Stromal cell of bone marrow (primary cell): Measurements from ENCODE around the gene ADCY10.
"Not testable (repeated sequence)": the region's sequence is repeated elsewhere in the genome, so short reads cannot be mapped to it uniquely, and the experiment has no call there.

Source experiments
- DNase-seq: peaks from one replicate; pipeline ENCODE4 v3.0.0-alpha.2; 2012; ENCODE audit warnings: low read depth

Gene ADCY10

GRCh38 chr1:167812972-167813371 lies 101.0 kb downstream of the ADCY10 start:
- no peak for DNase-seq

GRCh38 chr1:167808690-167809089 lies 105.2 kb downstream of the ADCY10 start:
- no peak for DNase-seq

- peak; percentile 71 for DNase-seq
Measured at GRCh38 chr1:167808104-167808503, 105.8 kb downstream of the ADCY10 start.

- DNase-seq, result not testable (repeated sequence)
Measured at GRCh38 chr1:167806676-167807075, 107.3 kb downstream of the ADCY10 start.

- not testable (repeated sequence) for DNase-seq
Measured at GRCh38 chr1:167806235-167806634, 107.7 kb downstream of the ADCY10 start.

- DNase-seq, result no peak
Measured at GRCh38 chr1:167805041-167805556, 108.8 kb downstream of the ADCY10 start.

- peak; percentile 88 for DNase-seq
Measured at GRCh38 chr1:167803358-167804207, 110.4 kb downstream of the ADCY10 start.

GRCh38 chr1:167802235-167802634 lies 111.7 kb downstream of the ADCY10 start:
- DNase-seq, result no peak

- no peak for DNase-seq
Measured at GRCh38 chr1:167800251-167800650, 113.7 kb downstream of the ADCY10 start.

GRCh38 chr1:167799747-167800146 lies 114.2 kb downstream of the ADCY10 start:
- no peak for DNase-seq

- DNase-seq, result no peak
Measured at GRCh38 chr1:167798952-167799351, 115.0 kb downstream of the ADCY10 start.

GRCh38 chr1:167797015-167797414 lies 116.9 kb downstream of the ADCY10 start:
- peak; percentile 99 for DNase-seq

GRCh38 chr1:167795810-167796740 lies 117.9 kb downstream of the ADCY10 start:
- DNase-seq, result no peak

- no peak for DNase-seq
Measured at GRCh38 chr1:167794043-167794442, 119.9 kb downstream of the ADCY10 start.

- no peak for DNase-seq
Measured at GRCh38 chr1:167792188-167792565, 121.8 kb downstream of the ADCY10 start.

GRCh38 chr1:167791281-167792187 lies 122.4 kb downstream of the ADCY10 start:
- DNase-seq, result peak; percentile 85

GRCh38 chr1:167790117-167790516 lies 123.8 kb downstream of the ADCY10 start:
- DNase-seq, result no peak

- no peak for DNase-seq
Measured at GRCh38 chr1:167789501-167789900, 124.4 kb downstream of the ADCY10 start.

- DNase-seq, result no peak
Measured at GRCh38 chr1:167786502-167786901, 127.4 kb downstream of the ADCY10 start.

- DNase-seq, result no peak
Measured at GRCh38 chr1:167784876-167785550, 128.9 kb downstream of the ADCY10 start.

- no peak for DNase-seq
Measured at GRCh38 chr1:167782946-167783345, 131.0 kb downstream of the ADCY10 start.
